PC-3 (cell line): ENCODE results near the gene LAMA2. TPM values are rescaled to one million over a fixed set of nuclear protein-coding genes. Genes with fewer than 3 reads are reported as not detected.

Experiments used
- ATAC-seq: fragments of 200-7000 bp; cut with Tn5 transposase; 2 replicates; pipeline ENCODE4 v1.9.1; 2020; ENCODE audit warnings: mild to moderate bottlenecking, moderate library complexity
- BruUV-seq: library from RNA; stranded (reverse); fragments of 400-500 nt; replicated peaks from 2 replicates; lab custom pipeline; 2021; lab: Mats Ljungman, UMichigan
- CTCF ChIA-PET: fragments of 300-600 bp; sonication (Branson Sonifier 250); formaldehyde crosslinking; loops from one replicate; lab custom pipeline; 2022; ENCODE audit warnings: antibody characterized with exemption; lab: Charles Lee
- POLR2A ChIA-PET: fragments of 300-600 bp; sonication (Branson Sonifier 250); formaldehyde crosslinking; loops from one replicate; lab custom pipeline; 2022; ENCODE audit warnings: antibody characterized with exemption; ENCODE audit not compliant: unreplicated experiment; lab: Charles Lee
- DNase-seq: peaks from one replicate; pipeline ENCODE4 v3.0.0-alpha.2; 2015
- H2AFZ ChIP-seq: fragments of 300-600 bp; sonication (generic); 2 replicates; pipeline ENCODE4 v1.6.0; 2016; ENCODE audit warnings: antibody characterized with exemption, low read length
- H3F3A ChIP-seq: fragments of 300-600 bp; sonication (generic); one replicate; pipeline ENCODE4 v1.6.0; 2017; ENCODE audit warnings: antibody characterized with exemption, low read length, control low read depth, mild to moderate bottlenecking; ENCODE audit not compliant: unreplicated experiment
- H3K27ac ChIP-seq: fragments of 300-600 bp; sonication (generic); 2 replicates; pipeline ENCODE4 v1.5.1; 2016; ENCODE audit warnings: mild to moderate bottlenecking, low read length
- H3K27me3 ChIP-seq: fragments of 300-600 bp; sonication (generic); 2 replicates; pipeline ENCODE4 v1.6.1; 2016; ENCODE audit warnings: low read length, mixed read lengths
- H3K36me3 ChIP-seq: fragments of 300-600 bp; sonication (generic); 2 replicates; pipeline ENCODE4 v1.6.1; 2016; ENCODE audit warnings: low read depth, mixed run types, low read length, mixed read lengths
- H3K4me1 ChIP-seq: fragments of 300-600 bp; sonication (generic); 2 replicates; pipeline ENCODE4 v1.5.1; 2016; ENCODE audit warnings: low read length; ENCODE audit not compliant: insufficient read depth
- H3K4me2 ChIP-seq: fragments of 300-600 bp; sonication (generic); 2 replicates; pipeline ENCODE4 v1.6.0; 2016; ENCODE audit warnings: low read length
- H3K4me3 ChIP-seq: fragments of 300-600 bp; sonication (generic); 2 replicates; pipeline ENCODE4 v1.5.1; 2016; ENCODE audit warnings: mild to moderate bottlenecking, low read length, mixed read lengths
- H3K79me2 ChIP-seq: fragments of 300-600 bp; sonication (generic); 2 replicates; pipeline ENCODE4 v1.6.1; 2017; ENCODE audit warnings: low read length, mixed read lengths
- H3K9ac ChIP-seq: fragments of 300-600 bp; sonication (generic); 2 replicates; pipeline ENCODE4 v1.6.0; 2016; ENCODE audit warnings: mild to moderate bottlenecking, low read length
- H3K9me2 ChIP-seq: fragments of 300-600 bp; sonication (generic); replicated peaks from 2 replicates; pipeline ENCODE4 v1.6.1; 2016; ENCODE audit warnings: mixed run types, low read length, mixed read lengths
- H3K9me3 ChIP-seq: fragments of 300-600 bp; sonication (generic); 2 replicates; pipeline ENCODE4 v1.6.1; 2016; ENCODE audit warnings: low read length, mixed read lengths
- H4K20me1 ChIP-seq: fragments of 300-600 bp; sonication (generic); 2 replicates; pipeline ENCODE4 v1.6.1; 2016; ENCODE audit warnings: low read length, mixed read lengths
- EZH2 ChIP-seq: fragments of 300-600 bp; sonication (generic); IDR thresholded peaks from one replicate; pipeline ENCODE4 v1.6.1; 2017; ENCODE audit warnings: antibody characterized with exemption, mild to moderate bottlenecking, low read length; ENCODE audit not compliant: unreplicated experiment
- EZH2phosphoT487 ChIP-seq: fragments of 300-600 bp; sonication (generic); IDR thresholded peaks from 2 replicates; pipeline ENCODE4 v1.6.1; 2018; ENCODE audit warnings: mild to moderate bottlenecking, antibody characterized with exemption, low read length, borderline replicate concordance
- intact Hi-C: fragments of 100-400 bp; cut with micrococcal nuclease; formaldehyde crosslinking; loops from 2 replicates; pipeline ENCODE4 v1.9.0; 2023
- total RNA-seq: library from RNA; depleted of rRNA; stranded (reverse); fragments of >200 nt; gene quantifications from 2 replicates; pipeline ENCODE4 v1.2.3, GENCODE V29; 2014
- TF ChIP-seq, protein P1 (sequence below): fragments of 300-600 bp; sonication (generic); conservative IDR thresholded peaks from 2 replicates; pipeline ENCODE4 v1.5.1; 2017; ENCODE audit warnings: antibody characterized with exemption, low read depth, mild to moderate bottlenecking, low read length

Gene LAMA2
- total RNA-seq, 1 experiment from 2014 or later, result 0.22 TPM

DNA sequence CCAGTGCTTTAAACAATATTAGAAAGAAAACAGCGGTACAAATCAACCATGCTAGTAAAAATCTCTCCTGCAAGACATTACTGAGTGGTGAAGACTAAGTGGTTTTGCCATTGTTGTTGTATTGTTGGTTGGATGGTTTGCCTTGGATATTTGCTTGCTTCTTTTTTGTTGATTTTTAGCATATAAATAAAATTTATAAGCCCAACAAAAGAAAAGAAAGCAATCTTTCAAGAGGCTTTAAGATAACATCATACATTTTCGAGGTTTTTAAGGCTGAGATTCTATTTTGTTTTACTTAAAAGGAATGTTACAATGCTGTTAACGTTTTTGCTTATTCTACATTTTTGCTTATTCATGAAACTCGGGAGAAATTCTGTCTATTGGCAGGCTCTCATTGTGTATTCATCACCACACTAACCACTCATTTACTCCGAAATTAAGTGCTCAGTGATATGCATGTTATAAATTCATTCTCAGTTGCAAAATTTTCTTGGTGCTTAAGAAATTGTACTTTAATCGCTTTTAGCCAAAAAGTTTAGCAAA, 139.1 kb downstream of the LAMA2 start:
- Histone ChIP-seq H2AFZ (no peak overlapping the region), H3K27ac (no peak overlapping the region), H3K36me3 (no peaks in the 10 kb centered on the region), H3K27me3 (no peaks in the 10 kb centered on the region), H4K20me1 (no peaks in the 10 kb centered on the region), H3K79me2 (no peaks in the 10 kb centered on the region), H3F3A (no peaks in the 10 kb centered on the region), H3K4me2 (no peak overlapping the region), H3K9ac (no peak overlapping the region), H3K9me2 (no peaks in the 10 kb centered on the region), H3K4me3 (no peak overlapping the region), H3K9me3 (no peaks in the 10 kb centered on the region), H3K4me1 (no peaks in the 10 kb centered on the region)
- no peak for TF ChIP-seq EZH2
- TF ChIP-seq EZH2phosphoT487, result no peak
- TF ChIP-seq, protein P1, sequence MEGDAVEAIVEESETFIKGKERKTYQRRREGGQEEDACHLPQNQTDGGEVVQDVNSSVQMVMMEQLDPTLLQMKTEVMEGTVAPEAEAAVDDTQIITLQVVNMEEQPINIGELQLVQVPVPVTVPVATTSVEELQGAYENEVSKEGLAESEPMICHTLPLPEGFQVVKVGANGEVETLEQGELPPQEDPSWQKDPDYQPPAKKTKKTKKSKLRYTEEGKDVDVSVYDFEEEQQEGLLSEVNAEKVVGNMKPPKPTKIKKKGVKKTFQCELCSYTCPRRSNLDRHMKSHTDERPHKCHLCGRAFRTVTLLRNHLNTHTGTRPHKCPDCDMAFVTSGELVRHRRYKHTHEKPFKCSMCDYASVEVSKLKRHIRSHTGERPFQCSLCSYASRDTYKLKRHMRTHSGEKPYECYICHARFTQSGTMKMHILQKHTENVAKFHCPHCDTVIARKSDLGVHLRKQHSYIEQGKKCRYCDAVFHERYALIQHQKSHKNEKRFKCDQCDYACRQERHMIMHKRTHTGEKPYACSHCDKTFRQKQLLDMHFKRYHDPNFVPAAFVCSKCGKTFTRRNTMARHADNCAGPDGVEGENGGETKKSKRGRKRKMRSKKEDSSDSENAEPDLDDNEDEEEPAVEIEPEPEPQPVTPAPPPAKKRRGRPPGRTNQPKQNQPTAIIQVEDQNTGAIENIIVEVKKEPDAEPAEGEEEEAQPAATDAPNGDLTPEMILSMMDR, result no peak
- POLR2A ChIA-PET, result no interaction called here
- DNase-seq (no peak), ATAC-seq (no peak)
- no TSS peak for BruUV-seq
- CTCF ChIA-PET, result no interaction called here
- intact Hi-C loops, result no loop called here

- Histone ChIP-seq H3K4me3 (no peak overlapping the region), H3K9me2 (no peaks in the 10 kb centered on the region), H3K79me2 (no peaks in the 10 kb centered on the region), H3F3A (no peaks in the 10 kb centered on the region), H2AFZ (no peak overlapping the region), H3K9ac (no peak overlapping the region), H3K9me3 (no peaks in the 10 kb centered on the region), H4K20me1 (no peaks in the 10 kb centered on the region), H3K27ac (no peak overlapping the region), H3K4me2 (no peak overlapping the region), H3K4me1 (no peaks in the 10 kb centered on the region), H3K27me3 (no peaks in the 10 kb centered on the region), H3K36me3 (no peaks in the 10 kb centered on the region)
- ChIA-PET POLR2A (no interaction called here), CTCF (no interaction called here)
- BruUV-seq, result no TSS peak
- intact Hi-C loops, result no loop called here
- ATAC-seq (no peak), DNase-seq (no peak)
- TF ChIP-seq EZH2phosphoT487 (no peak), EZH2 (no peak)
- TF ChIP-seq, protein P1, result no peak
These were observed 143.7 kb downstream of the LAMA2 start for GRCh38 chr6:129026601-129027000.

GRCh38 chr6:129029778-129030177, 146.8 kb downstream of the LAMA2 start:
- Histone ChIP-seq H2AFZ (no peak overlapping the region), H3K9me2 (no peaks in the 10 kb centered on the region), H3K4me3 (no peak overlapping the region), H3K79me2 (no peaks in the 10 kb centered on the region), H3K36me3 (no peaks in the 10 kb centered on the region), H3K9ac (no peak overlapping the region), H4K20me1 (no peaks in the 10 kb centered on the region), H3K27ac (no peak overlapping the region), H3K4me2 (no peak overlapping the region), H3K4me1 (no peaks in the 10 kb centered on the region), H3K9me3 (no peaks in the 10 kb centered on the region), H3K27me3 (no peaks in the 10 kb centered on the region), H3F3A (no peaks in the 10 kb centered on the region)
- DNase-seq (no peak), ATAC-seq (no peak)
- POLR2A ChIA-PET, result interaction anchor here (0.7 kb wide), 1 partner anchor 225 kb away, joined by 3 read pairs; no protein-coding TSS in a partner anchor
- intact Hi-C loops, result no loop called here
- no peak for TF ChIP-seq EZH2
- TF ChIP-seq, protein P1, result no peak
- TF ChIP-seq EZH2phosphoT487, result no peak
- BruUV-seq, result no TSS peak
- CTCF ChIA-PET, result no interaction called here
